Activated CD4-positive, alpha-beta T cell treated with anti-CD3 and anti-CD28 coated beads, Interleukin-2, amount 50 U/mL, for 1 hour (primary cell): ENCODE results near the gene AP3S1.
"Not testable (repeated sequence)": the region's sequence is repeated elsewhere in the genome, so short reads cannot be mapped to it uniquely, and the experiment has no call there.

Experiments used
- DNase-seq: peaks from one replicate; pipeline ENCODE4 v3.0.0-alpha.2; 2020

AP3S1 gene

GRCh38 chr5:115841382-115842088 is at the start of gene AP3S1, which contains the start of gene ATG12:
Gene AP3S1 (plus strand): TSS chr5:115841935. CDS start chr5:115842038, 103 bp downstream.
Gene ATG12 (minus strand): TSS chr5:115841565. CDS start chr5:115841552, 13 bp downstream.
- DNase-seq = peak; percentile 87

GRCh38 chr5:115795700-115796099 is 46.0 kb upstream of the AP3S1 start:
- no peak for DNase-seq

GRCh38 chr5:115796656-115797055 is 45.1 kb upstream of the AP3S1 start:
- DNase-seq = no peak

- no peak for DNase-seq
Measured at GRCh38 chr5:115798252-115798651, 43.5 kb upstream of the AP3S1 start.

- DNase-seq = no peak
Measured at GRCh38 chr5:115800108-115800507, 41.6 kb upstream of the AP3S1 start.

- DNase-seq = no peak
Measured at GRCh38 chr5:115801152-115801551, 40.6 kb upstream of the AP3S1 start.

GRCh38 chr5:115801984-115802383 is 39.8 kb upstream of the AP3S1 start:
- DNase-seq = no peak

- DNase-seq = no peak
Measured at GRCh38 chr5:115806986-115807653, 34.6 kb upstream of the AP3S1 start.

- DNase-seq = no peak
Measured at GRCh38 chr5:115807654-115808052, 34.1 kb upstream of the AP3S1 start.

GRCh38 chr5:115808066-115808465 is 33.7 kb upstream of the AP3S1 start:
- not testable (repeated sequence) for DNase-seq

- no peak for DNase-seq
Measured at GRCh38 chr5:115809946-115810345, 31.8 kb upstream of the AP3S1 start.

- DNase-seq = no peak
Measured at GRCh38 chr5:115810761-115811160, 31.0 kb upstream of the AP3S1 start.

GRCh38 chr5:115811406-115811805 is 30.3 kb upstream of the AP3S1 start:
- no peak for DNase-seq

GRCh38 chr5:115812372-115812771 is 29.4 kb upstream of the AP3S1 start:
- DNase-seq = no peak

GRCh38 chr5:115813719-115814118 is 28.0 kb upstream of the AP3S1 start:
- no peak for DNase-seq

GRCh38 chr5:115815006-115815692 is 26.6 kb upstream of the AP3S1 start:
- DNase-seq = no peak

- DNase-seq = no peak
Measured at GRCh38 chr5:115815693-115816225, 26.0 kb upstream of the AP3S1 start.

- DNase-seq = peak; percentile 9
Measured at GRCh38 chr5:115816226-115817081, 25.3 kb upstream of the AP3S1 start, which contains the start of gene CDO1. Gene CDO1 (minus strand): TSS chr5:115816659. CDS start chr5:115816397, 262 bp downstream.

- DNase-seq = no peak
Measured at GRCh38 chr5:115817386-115817785, 24.3 kb upstream of the AP3S1 start.

GRCh38 chr5:115818821-115819220 is 22.9 kb upstream of the AP3S1 start:
- no peak for DNase-seq

- DNase-seq = no peak
Measured at GRCh38 chr5:115820846-115821245, 20.9 kb upstream of the AP3S1 start.

- DNase-seq = not testable (repeated sequence)
Measured at GRCh38 chr5:115824983-115825382, 16.8 kb upstream of the AP3S1 start.
